GM21717 (cell line): ENCODE data around the gene PTPN1.
"Not testable (repeated sequence)": the region's sequence is repeated elsewhere in the genome, so short reads cannot be mapped to it uniquely, and the experiment has no call there.

Source experiments
- ATAC-seq: cut with Tn5 transposase; IDR thresholded peaks from one replicate; pipeline ENCODE4 v1.9.1; 2021; ENCODE audit warnings: mild to moderate bottlenecking, moderate library complexity; ENCODE audit not compliant: unreplicated experiment

PTPN1 gene

DNA sequence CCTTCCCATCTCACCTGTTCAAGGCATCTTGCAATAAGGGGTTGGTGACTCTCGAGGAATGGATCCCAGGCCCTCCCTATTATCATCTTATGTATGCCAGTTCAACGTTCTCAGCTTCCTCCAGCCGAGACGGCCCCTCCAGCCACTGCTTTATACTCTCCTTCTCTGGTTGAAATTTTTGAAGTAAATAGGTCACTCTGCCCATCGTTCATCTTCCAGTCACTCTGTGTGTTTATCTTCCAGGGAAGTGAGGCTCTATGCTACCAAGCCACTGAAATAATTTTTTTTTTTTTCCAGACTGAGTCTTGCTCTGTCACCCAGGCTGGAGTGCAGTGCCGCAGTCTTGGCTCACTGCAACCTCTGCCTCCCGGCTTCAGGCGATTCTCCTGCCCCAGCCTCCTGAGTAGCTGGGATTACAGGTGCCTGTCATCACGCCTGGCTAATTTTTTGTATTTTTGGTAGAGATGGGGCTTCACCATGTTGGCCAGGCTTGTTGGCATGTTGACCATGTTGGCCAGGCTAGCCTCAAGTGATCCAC is 17.0 kb downstream of the PTPN1 start:
- ATAC-seq: no peak

- ATAC-seq: no peak
These were observed 17.9 kb downstream of the PTPN1 start for GRCh38 chr20:50528129-50528528.

DNA sequence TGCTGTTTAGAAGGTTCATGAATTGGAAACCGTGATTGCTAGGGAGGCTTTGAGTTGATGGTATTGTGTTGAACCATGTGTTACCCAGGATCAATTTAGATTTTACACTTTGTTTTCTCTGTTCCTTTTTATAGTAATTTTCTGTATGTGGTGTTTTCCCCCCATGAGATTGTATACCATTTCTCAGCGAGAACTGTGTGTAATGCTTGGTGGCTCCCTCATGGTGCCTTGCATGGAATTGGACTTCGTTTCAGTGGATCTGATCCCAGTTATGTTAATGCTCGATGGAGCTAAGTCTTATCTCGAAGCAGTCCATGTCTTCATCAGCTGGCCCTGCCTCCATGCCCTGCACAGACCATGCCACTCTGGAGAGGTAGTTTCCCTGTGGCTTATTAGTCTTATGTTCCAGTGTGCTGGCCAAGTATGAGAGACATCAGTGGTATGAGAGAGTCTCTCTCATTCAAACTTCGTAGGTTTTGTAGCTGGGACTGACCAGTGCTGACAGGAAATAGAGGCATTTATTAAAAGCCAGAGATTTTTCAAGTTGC is 18.7 kb downstream of the PTPN1 start:
- peak; percentile 36 for ATAC-seq

- ATAC-seq: no peak
These were observed 22.0 kb downstream of the PTPN1 start for GRCh38 chr20:50532221-50532620.

- ATAC-seq: no peak
These were observed 22.9 kb downstream of the PTPN1 start for GRCh38 chr20:50533061-50533460.

DNA sequence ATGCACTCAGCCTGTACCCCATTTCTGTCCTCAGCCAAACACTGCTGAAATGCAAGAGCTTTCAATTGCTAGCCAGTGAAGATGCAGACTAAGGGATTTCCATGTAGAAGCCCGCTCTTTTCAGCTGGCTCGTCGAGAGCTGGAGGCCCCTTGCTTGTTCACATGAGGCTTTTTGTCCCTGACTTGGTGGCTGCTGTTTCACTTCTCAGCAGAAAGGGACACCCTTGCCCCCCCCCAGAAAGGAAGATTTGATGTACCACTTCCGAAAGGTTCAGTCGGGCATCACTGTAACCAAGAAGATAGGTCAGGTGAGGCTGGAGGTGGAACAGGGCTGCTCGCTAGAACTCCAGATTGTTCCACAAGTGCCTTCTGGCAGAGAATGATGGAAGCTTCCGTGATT is 23.3 kb downstream of the PTPN1 start:
- ATAC-seq: no peak

- ATAC-seq: no peak
These were observed 24.4 kb downstream of the PTPN1 start for GRCh38 chr20:50534567-50534966.

DNA sequence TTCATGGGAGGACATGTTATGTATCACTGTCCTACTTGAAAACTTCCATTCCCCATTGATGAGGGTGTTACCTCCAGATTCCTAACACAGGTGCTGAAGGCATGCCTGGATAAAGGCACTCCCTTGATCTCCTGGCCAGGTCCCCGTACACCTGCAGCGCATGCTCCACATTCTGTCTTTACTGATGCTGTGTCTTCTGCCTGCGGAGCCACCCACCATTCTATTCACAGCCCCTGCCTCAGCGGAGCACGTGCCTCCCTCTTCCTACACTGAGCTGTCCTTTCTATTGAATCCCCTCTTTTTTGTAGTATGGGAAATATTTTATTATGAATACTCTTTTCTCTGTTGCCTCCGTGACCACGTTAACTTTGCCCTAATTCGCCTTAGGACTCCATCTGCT is 25.0 kb downstream of the PTPN1 start:
- no peak for ATAC-seq

DNA sequence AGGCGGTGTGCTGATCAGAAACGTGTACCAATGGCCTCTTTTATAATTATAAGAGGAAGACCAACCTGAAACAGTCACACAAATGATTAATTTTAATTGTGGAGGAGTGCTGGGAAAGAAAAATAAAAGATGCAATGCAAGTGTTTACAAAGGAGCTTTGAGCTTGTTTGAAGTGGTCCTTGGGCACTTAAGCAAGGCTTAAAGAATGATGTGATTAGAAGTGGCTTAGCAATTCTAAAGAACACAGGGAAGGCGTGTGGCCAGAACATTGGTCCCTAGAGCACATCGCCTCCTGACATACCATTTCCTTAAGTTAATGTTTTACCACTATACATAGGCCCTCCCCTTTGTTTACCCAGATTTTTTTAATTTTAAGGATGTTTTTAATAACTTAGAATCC is 26.1 kb downstream of the PTPN1 start:
- no peak for ATAC-seq

GRCh38 chr20:50537546-50538201 is 27.5 kb downstream of the PTPN1 start:
- no peak for ATAC-seq

- no peak for ATAC-seq
These were observed 28.1 kb downstream of the PTPN1 start for GRCh38 chr20:50538276-50538675.

DNA sequence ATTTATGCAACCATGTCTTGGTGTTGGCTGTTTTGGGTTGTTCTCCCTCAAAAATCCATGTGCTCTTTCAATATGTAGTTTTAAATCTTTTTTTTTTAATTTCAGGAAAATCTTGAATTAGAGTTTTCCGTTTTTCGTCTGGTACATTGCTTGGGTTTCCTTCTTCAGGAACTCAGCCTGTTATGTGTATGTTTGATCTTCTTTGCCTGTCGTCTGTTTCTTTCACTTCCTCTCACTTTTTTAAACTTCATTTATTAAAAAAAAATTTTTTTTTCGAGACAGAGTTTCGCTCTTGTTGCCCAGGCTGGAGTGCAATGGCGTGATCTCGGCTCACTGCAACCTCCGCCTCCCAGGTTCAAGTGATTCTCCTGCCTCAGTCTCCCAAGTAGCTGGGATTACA is 29.6 kb downstream of the PTPN1 start:
- ATAC-seq: not testable (repeated sequence)

GRCh38 chr20:50540620-50541605 is 30.7 kb downstream of the PTPN1 start:
- peak; percentile 11 for ATAC-seq

DNA sequence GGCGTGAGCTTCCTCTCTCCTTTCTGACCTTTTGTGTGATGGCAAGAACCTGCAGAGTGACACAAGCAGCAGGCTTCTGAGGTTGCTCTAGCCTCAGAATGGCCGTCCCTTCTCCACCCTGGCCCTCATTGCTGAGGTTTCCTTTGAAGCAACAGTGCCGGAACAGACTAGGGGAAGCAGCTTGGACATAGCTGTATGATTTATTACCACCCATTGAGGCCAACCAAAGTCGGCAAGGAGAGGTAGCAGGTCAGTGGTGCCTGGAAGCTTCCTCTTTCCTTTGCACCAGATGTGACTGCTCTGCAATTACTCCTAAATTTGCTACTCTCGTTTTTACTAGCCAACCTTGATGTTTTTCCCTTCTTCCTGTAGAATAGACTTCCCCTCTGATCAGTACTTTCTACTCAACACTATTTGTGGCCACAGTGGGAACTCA is 31.4 kb downstream of the PTPN1 start:
- ATAC-seq: peak; percentile 43

DNA sequence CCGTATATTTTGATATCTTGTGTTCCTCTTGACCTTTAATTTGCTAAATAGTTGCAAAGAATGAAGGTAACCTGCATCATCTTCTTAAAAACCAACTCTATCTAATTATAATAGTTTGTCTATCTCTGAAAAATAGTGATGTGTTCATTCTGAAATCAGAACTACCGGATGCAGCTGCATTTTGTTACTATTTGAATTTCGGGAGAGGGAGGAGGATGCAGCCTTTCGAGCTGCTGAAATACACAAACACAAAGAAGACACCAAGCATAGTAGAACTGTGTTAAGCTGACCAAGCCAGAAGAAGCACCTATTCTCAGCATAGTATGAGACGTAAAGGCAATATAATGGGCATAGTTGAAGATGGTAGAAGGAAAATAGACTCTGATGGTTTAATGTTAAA is 33.1 kb downstream of the PTPN1 start:
- no peak for ATAC-seq

DNA sequence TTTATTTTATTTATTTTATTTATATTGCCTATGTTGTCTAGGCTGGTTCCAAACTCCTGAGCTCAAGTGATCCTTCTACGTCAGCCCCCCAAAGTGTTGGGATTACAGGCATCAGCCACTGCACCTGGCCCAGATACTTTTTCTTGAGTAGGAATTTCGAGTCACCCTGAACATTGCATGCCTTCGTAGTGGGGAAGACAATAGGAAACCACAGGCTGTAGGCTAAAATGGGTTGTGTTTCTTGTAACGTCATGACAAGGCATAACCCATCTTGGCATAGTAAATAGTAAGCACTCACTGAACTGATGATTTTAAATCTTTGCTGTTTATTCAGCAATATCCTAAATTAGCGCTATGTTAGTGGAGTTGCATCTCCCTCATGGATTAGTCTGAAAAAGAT is 34.9 kb downstream of the PTPN1 start:
- no peak for ATAC-seq

DNA sequence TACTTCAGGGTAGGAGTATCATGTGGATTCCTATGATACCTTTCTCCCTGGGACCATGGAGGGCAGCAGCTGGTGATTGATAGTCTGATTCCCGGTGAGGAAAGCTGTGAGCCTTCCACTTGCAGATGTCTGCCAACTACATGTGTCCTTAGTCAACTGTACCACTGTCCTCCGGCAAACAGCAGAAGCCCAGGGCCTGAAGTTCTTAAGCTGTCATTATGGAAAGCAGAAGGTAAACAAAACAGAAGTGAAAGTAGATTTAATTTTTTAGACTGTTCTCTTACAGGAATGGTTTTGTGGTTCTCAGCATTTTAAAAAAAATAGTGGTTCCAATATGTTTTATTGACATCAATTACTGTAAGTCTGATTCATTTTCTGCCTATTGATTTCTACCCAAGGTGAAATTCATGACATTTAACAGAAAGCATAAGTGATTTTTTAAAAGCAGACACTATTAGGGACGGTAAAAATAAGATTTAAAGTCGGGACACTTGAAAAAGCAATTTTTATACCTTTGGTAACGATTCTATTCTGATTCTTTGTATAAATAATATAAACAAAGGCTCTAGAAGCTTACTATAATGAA is 36.6 kb downstream of the PTPN1 start:
- no peak for ATAC-seq

GRCh38 chr20:50547964-50548363 is 37.8 kb downstream of the PTPN1 start:
- ATAC-seq: no peak

DNA sequence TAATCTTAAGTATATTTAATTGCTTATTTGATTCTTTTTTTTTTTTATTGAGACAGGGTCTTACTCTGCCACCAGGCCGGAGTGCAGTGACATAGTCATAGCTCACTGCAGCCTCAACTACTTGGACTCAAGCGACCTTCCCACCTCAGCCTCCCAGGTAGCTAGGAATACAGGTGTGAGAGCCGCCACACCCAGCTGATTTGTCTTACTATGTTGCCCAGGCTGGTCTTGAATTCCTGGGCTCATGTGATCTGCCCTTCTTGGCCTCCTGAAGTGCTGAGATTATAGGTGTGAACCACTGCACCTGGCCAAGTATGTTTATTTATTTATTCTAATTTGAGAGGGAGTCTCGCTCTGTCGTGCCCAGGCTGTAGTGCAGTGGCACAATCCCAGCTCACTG is 38.2 kb downstream of the PTPN1 start:
- no peak for ATAC-seq

DNA sequence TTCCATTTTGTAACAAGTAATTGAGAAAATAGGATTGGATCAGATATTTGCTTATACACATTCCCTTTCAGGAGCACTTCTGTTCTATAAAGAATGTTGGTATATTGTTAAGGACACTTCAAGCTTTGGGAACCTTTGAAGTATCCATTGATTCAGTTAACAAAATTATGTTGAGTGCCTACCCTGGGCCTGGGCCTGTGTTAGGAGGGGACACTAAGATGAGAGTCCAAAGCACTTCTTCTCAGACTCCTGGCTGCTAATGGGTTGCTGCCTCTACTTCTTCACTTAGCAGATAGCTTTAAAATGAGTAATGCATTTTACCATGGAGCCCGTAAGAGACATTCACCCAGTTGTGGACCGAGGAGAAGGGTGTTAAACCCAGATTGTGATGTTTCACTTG is 40.3 kb downstream of the PTPN1 start:
- no peak for ATAC-seq

DNA sequence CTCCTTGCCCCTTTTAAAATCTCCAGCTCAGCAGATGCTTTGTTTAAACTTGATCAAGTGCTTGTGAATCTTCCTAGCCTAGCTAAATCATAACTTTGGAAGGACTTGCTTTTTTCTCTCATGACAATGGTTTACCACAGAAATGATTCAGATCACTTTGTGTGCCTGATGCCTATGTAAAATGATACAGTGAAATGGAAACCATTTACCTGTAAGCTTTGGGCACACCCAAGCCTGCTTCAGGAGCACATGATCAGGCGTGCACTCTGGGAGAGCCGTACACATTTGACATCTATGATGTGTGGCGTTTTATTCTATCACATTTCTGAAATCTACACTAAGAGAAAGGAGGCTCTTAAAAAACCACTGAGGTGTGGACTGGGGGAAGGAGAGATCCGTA is 41.1 kb downstream of the PTPN1 start:
- ATAC-seq: no peak
